Measurements from ENCODE around the gene SCAF1. TPM values are rescaled to one million over a fixed set of nuclear protein-coding genes. Genes with fewer than 3 reads are reported as not detected.
A peak's percentile ranks its signal among the peaks of the same experiment; 100 is the strongest.

SCAF1 gene
- total RNA-seq, 1 donor from 2014 or later = 105 TPM

- Histone ChIP-seq H3K36me3 (ENCODE audit: insufficient read depth, low read length) (peaks cover 10% of the 10 kb centered on the region), H3K4me3 (ENCODE audit: insufficient read depth, low read depth, low read length) (no peak overlapping the region), H3K27ac (ENCODE audit: low read depth, low read length) (no peak overlapping the region), H3K9me3 (ENCODE audit: insufficient read depth, low read depth, low read length) (no peaks in the 10 kb centered on the region), H2AFZ (ENCODE audit: low read depth, low read length) (no peak overlapping the region), H3K4me2 (ENCODE audit: low read length) (peak overlapping the region; percentile 93), H4K20me1 (ENCODE audit: insufficient read depth, low read length) (peaks cover 59% of the 10 kb centered on the region), H3K79me2 (ENCODE audit: insufficient read depth, low read length) (peaks cover 57% of the 10 kb centered on the region), H3K4me1 (ENCODE audit: insufficient read depth, low read length) (peaks cover 18% of the 10 kb centered on the region), H3K9ac (ENCODE audit: low read length) (no peak overlapping the region), H3K27me3 (ENCODE audit: insufficient read depth, low read length) (no peaks in the 10 kb centered on the region)
- DNase-seq (ENCODE audit: low read depth) = no peak
- no peak for TF ChIP-seq EZH2 (IDR thresholded peaks at IDR 0.05; ENCODE audit: insufficient read depth, low read length)
- no peak for TF ChIP-seq CTCF (IDR thresholded peaks at IDR 0.05; ENCODE audit: insufficient read depth, low read depth, low read length)
- Mint-ChIP-seq H3K27me3 (ENCODE audit: low read depth, unreplicated experiment) (no peaks in the 10 kb centered on the region), H3K9me3 (ENCODE audit: unreplicated experiment) (no peaks in the 10 kb centered on the region), H3K4me1 (ENCODE audit: low read depth, unreplicated experiment) (peaks cover 6% of the 10 kb centered on the region), H3K36me3 (ENCODE audit: low read depth, unreplicated experiment) (peaks cover 9% of the 10 kb centered on the region), H3K4me3 (ENCODE audit: unreplicated experiment) (peak overlapping the region; percentile 88), H3K27ac (ENCODE audit: unreplicated experiment) (no peak overlapping the region)
- no peak for FAIRE-seq
Observed at GRCh38 chr19:49678985-49679770, 37.2 kb downstream of the SCAF1 start.

GRCh38 chr19:49679771-49680413 is 37.9 kb downstream of the SCAF1 start:
- H3K9ac ChIP-seq (ENCODE audit: low read length) = peak overlapping the region; percentile 61
- no peak for FAIRE-seq
- TF ChIP-seq EZH2 (IDR thresholded peaks at IDR 0.05; ENCODE audit: insufficient read depth, low read length) = no peak
- no peak for TF ChIP-seq CTCF (IDR thresholded peaks at IDR 0.05; ENCODE audit: insufficient read depth, low read depth, low read length)
- peaks cover 10% of the 10 kb centered on the region for H3K36me3 ChIP-seq (ENCODE audit: insufficient read depth, low read length)
- H4K20me1 ChIP-seq (ENCODE audit: insufficient read depth, low read length) = peaks cover 64% of the 10 kb centered on the region
- H3K9me3 ChIP-seq (ENCODE audit: insufficient read depth, low read depth, low read length) = no peaks in the 10 kb centered on the region
- no peak overlapping the region for H2AFZ ChIP-seq (ENCODE audit: low read depth, low read length)
- Mint-ChIP-seq H3K36me3 (ENCODE audit: low read depth, unreplicated experiment) (peaks cover 9% of the 10 kb centered on the region), H3K9me3 (ENCODE audit: unreplicated experiment) (no peaks in the 10 kb centered on the region), H3K4me1 (ENCODE audit: low read depth, unreplicated experiment) (peaks cover 6% of the 10 kb centered on the region), H3K4me3 (ENCODE audit: unreplicated experiment) (peak overlapping the region; percentile 75), H3K27me3 (ENCODE audit: low read depth, unreplicated experiment) (no peaks in the 10 kb centered on the region), H3K27ac (ENCODE audit: unreplicated experiment) (peak overlapping the region; percentile 86)
- H3K27me3 ChIP-seq (ENCODE audit: insufficient read depth, low read length) = no peaks in the 10 kb centered on the region
- no peak for DNase-seq (ENCODE audit: low read depth)
- no peak overlapping the region for H3K27ac ChIP-seq (ENCODE audit: low read depth, low read length)
- peaks cover 57% of the 10 kb centered on the region for H3K79me2 ChIP-seq (ENCODE audit: insufficient read depth, low read length)
- H3K4me1 ChIP-seq (ENCODE audit: insufficient read depth, low read length) = peaks cover 18% of the 10 kb centered on the region
- peak overlapping the region; percentile 93 for H3K4me2 ChIP-seq (ENCODE audit: low read length)
- H3K4me3 ChIP-seq (ENCODE audit: insufficient read depth, low read depth, low read length) = no peak overlapping the region

Measured in astrocyte (in vitro differentiated cells and primary cell).